ENCODE data around the gene PTN.

DNA sequence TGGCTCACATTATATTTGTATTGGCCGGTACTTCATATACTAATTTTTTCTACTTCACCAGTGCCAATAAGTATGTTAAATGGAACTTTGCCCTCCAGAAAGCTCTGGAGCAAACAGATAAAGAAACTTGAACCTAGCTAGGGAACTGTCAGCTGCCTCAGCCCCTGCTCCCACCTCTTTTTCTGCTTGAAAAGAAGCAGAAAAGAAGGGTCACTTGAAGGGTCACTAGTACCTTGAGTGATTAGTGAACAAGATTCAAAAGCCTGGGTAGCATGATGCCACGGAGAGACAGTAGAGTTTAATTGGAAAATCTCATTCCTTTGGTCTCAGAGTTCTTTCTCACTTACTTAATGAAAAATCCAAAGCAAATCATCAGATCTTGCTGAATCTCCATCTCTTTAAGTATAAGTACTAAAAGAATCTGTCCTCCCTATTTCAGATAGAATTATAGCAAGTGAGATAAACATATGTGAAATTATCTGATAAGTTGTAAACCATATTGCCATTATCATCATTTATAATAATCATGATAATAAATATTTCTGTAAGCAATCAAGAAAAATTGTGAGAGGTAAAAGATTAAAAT, 47.7 kb downstream of the PTN start:
- TF ChIP-seq, protein P1, sequence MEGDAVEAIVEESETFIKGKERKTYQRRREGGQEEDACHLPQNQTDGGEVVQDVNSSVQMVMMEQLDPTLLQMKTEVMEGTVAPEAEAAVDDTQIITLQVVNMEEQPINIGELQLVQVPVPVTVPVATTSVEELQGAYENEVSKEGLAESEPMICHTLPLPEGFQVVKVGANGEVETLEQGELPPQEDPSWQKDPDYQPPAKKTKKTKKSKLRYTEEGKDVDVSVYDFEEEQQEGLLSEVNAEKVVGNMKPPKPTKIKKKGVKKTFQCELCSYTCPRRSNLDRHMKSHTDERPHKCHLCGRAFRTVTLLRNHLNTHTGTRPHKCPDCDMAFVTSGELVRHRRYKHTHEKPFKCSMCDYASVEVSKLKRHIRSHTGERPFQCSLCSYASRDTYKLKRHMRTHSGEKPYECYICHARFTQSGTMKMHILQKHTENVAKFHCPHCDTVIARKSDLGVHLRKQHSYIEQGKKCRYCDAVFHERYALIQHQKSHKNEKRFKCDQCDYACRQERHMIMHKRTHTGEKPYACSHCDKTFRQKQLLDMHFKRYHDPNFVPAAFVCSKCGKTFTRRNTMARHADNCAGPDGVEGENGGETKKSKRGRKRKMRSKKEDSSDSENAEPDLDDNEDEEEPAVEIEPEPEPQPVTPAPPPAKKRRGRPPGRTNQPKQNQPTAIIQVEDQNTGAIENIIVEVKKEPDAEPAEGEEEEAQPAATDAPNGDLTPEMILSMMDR (IDR thresholded peaks at IDR 0.05; ENCODE audit: insufficient read depth, low read length, poor library complexity, severe bottlenecking) = no peak
- TF ChIP-seq EZH2phosphoT487 (conservative IDR thresholded peaks at IDR 0.05; ENCODE audit: low read length) = no peak

All from SU-DHL-6 (cell line).